HCT116 (cell line): Measurements from ENCODE around the gene PKP1.

Experiments
- EZH2 ChIP-seq: fragments of 200-600 bp; sonication (generic); IDR thresholded peaks from 2 replicates; pipeline ENCODE4 v1.6.1; 2017; ENCODE audit warnings: antibody characterized with exemption, mixed run types
- TCF7L2 ChIP-seq: IDR thresholded peaks from 2 replicates; pipeline ENCODE4 v1.7.0; 2011; ENCODE audit warnings: borderline replicate concordance, inconsistent platforms; ENCODE audit not compliant: insufficient read depth, insufficient read length; ENCODE audit errors: extremely low read depth
- ZNF274 ChIP-seq: fragments of 200-500 bp; sonication (Bioruptor generic); IDR thresholded peaks from 2 replicates; pipeline ENCODE4 v1.6.1; 2014; ENCODE audit warnings: mild to moderate bottlenecking, low read depth, low read length, inconsistent platforms
- TF ChIP-seq, protein P1 (sequence below), 3 experiments: fragments of 200-600 bp in 1 of 3; sonication (generic) in 1 of 3; IDR thresholded peaks in 2 of 3; conservative IDR thresholded peaks in 1 of 3; 2 replicates each; pipeline ENCODE4 v1.5.1; 2012 to 2017; ENCODE audit warnings: low read depth in 2 of 3, low read length in 2 of 3, antibody characterized with exemption in 1 of 3, borderline replicate concordance in 1 of 3, control low read depth in 1 of 3, mild to moderate bottlenecking in 1 of 3, mixed read lengths in 1 of 3, mixed run types in 1 of 3, moderate library complexity in 1 of 3; ENCODE audit not compliant: insufficient read depth in 1 of 3

DNA sequence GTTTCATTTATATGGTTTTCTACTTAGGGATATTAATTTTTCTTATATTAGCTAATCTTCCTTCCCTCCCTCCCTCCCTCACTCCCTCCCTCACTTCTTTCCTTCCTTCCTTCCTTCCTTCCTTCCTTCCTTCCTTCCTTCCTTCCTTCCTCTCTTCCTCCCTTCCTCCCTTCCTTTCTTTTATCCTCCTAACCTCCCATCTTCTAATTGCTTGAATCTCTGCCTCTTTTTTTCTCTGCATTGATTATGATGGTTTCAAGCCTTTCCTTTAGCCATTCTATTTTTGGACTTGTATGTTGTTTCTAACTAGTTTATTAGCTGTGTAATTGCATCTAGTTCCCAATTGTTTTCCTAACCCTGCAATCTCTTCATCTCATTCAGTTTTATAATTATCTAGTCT lies 17.0 kb upstream of the PKP1 start:
- TF ChIP-seq ZNF274 (no peak), TCF7L2 (no peak), EZH2 (no peak)
- TF ChIP-seq, protein P1, sequence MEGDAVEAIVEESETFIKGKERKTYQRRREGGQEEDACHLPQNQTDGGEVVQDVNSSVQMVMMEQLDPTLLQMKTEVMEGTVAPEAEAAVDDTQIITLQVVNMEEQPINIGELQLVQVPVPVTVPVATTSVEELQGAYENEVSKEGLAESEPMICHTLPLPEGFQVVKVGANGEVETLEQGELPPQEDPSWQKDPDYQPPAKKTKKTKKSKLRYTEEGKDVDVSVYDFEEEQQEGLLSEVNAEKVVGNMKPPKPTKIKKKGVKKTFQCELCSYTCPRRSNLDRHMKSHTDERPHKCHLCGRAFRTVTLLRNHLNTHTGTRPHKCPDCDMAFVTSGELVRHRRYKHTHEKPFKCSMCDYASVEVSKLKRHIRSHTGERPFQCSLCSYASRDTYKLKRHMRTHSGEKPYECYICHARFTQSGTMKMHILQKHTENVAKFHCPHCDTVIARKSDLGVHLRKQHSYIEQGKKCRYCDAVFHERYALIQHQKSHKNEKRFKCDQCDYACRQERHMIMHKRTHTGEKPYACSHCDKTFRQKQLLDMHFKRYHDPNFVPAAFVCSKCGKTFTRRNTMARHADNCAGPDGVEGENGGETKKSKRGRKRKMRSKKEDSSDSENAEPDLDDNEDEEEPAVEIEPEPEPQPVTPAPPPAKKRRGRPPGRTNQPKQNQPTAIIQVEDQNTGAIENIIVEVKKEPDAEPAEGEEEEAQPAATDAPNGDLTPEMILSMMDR (IDR thresholded peaks at IDR 0.05 in 2 of 3, conservative IDR thresholded peaks at IDR 0.05 in 1 of 3; ENCODE audit: borderline replicate concordance in 1 of 3, insufficient read depth in 1 of 3, low read depth in 2 of 3, low read length in 2 of 3) = no peak
